ENCODE measurements around the gene IL23R.

IL23R gene

DNA sequence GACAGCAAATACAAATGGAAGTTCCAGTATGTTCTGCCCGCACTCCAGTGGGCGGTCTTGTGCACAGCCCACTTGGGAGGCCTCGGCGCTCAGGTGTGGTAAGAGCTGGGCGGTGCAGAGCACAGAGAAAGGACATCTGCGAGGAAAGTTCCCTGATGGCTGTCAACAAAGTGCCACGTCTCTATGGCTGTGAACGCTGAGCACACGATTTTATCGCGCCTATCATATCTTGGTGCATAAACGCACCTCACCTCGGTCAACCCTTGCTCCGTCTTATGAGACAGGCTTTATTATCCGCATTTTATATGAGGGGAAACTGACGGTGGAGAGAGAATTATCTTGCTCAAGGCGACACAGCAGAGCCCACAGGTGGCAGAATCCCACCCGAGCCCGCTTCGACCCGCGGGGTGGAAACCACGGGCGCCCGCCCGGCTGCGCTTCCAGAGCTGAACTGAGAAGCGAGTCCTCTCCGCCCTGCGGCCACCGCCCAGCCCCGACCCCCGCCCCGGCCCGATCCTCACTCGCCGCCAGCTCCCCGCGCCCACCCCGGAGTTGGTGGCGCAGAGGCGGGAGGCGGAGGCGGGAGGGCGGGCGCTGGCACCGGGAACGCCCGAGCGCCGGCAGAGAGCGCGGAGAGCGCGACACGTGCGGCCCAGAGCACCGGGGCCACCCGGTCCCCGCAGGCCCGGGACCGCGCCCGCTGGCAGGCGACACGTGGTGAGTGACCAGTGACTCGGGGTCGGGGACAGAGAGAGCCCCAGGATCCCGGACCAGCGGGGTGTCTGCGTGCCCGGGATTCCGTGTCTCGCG, 141.2 kb downstream of the IL23R start, which contains the start of gene IL12RB2:
IL12RB2 (plus strand) TSS at position 623 of the 810 bp plus-strand sequence. CDS start 12,496 bp downstream, outside the sequence.
- peak; percentile 14 for DNase-seq (ENCODE audit: low read depth)

DNA sequence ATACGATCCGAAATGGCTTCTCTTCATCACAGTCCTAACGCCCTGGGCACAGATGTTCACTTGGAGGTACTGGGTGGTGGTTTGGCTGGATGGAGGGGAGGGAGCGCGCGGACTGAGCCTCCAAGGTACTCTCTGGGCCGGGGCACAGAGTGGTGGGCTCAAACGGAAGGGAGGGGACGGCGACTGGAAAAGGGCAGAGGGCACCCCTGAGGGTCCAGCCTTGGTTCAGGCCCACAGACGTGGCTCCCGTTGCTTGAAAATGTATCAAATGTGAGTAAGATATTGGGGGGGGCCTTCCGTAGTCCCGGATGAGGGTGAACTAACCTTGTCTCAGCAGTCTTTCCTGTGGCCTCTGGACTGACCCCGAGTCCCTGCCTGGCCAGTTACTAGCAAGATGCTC, 141.9 kb downstream of the IL23R start:
- DNase-seq (ENCODE audit: low read depth): no peak

Measured in stimulated activated CD8-positive, alpha-beta memory T cell treated with anti-CD3 and anti-CD28 coated beads, Interleukin-15, amount 100 ng/mL, for 24 hours (primary cell).